DOHH2 (cell line): Measurements from ENCODE around the gene TARM1.

ENCODE experiments used
- H3F3A ChIP-seq: fragments of 200-600 bp; sonication (generic), shearing (Covaris generic); 2 replicates; pipeline ENCODE4 v1.6.0; 2016; ENCODE audit warnings: antibody characterized with exemption, mild to moderate bottlenecking; ENCODE audit not compliant: control insufficient read depth, insufficient read depth
- H3K27ac ChIP-seq: fragments of 200-600 bp; sonication (generic); 2 replicates; pipeline ENCODE4 v1.5.1; 2014; ENCODE audit warnings: low read depth, mild to moderate bottlenecking, low read length, moderate library complexity
- H3K27me3 ChIP-seq: fragments of 200-600 bp; sonication (generic); 2 replicates; pipeline ENCODE4 v1.6.1; 2014; ENCODE audit warnings: mild to moderate bottlenecking, low read length, mixed read lengths; ENCODE audit not compliant: control insufficient read depth
- H3K36me3 ChIP-seq: fragments of 200-600 bp; sonication (generic); 2 replicates; pipeline ENCODE4 v1.6.1; 2014; ENCODE audit warnings: mild to moderate bottlenecking, low read length, moderate library complexity, mixed read lengths; ENCODE audit not compliant: control insufficient read depth
- H3K4me1 ChIP-seq: fragments of 200-600 bp; sonication (generic); 2 replicates; pipeline ENCODE4 v1.6.1; 2014; ENCODE audit warnings: mild to moderate bottlenecking, low read length, mixed read lengths; ENCODE audit not compliant: control insufficient read depth
- H3K4me2 ChIP-seq: fragments of 200-600 bp; sonication (generic); 2 replicates; pipeline ENCODE4 v1.6.0; 2014; ENCODE audit warnings: mild to moderate bottlenecking, low read length, moderate library complexity
- H3K4me3 ChIP-seq: fragments of 200-600 bp; sonication (generic); 2 replicates; pipeline ENCODE4 v1.5.1; 2014; ENCODE audit warnings: mild to moderate bottlenecking, low read length, mixed read lengths
- H3K79me2 ChIP-seq: fragments of 200-600 bp; sonication (generic); 2 replicates; pipeline ENCODE4 v1.6.1; 2014; ENCODE audit warnings: mild to moderate bottlenecking, low read length, mixed read lengths; ENCODE audit not compliant: control insufficient read depth
- H3K9me2 ChIP-seq: fragments of 200-600 bp; sonication (generic); replicated peaks from 2 replicates; pipeline ENCODE4 v1.6.1; 2014; ENCODE audit warnings: mild to moderate bottlenecking, low read length, mixed read lengths; ENCODE audit not compliant: control insufficient read depth
- H3K9me3 ChIP-seq: fragments of 200-600 bp; sonication (generic); 2 replicates; pipeline ENCODE4 v1.6.1; 2014; ENCODE audit warnings: antibody characterized with exemption, low read length, mixed read lengths; ENCODE audit not compliant: control insufficient read depth, insufficient read depth
- H4K20me1 ChIP-seq: fragments of 200-600 bp; sonication (generic); 2 replicates; pipeline ENCODE4 v1.6.0; 2014; ENCODE audit warnings: low read depth, mild to moderate bottlenecking, antibody characterized with exemption, low read length, moderate library complexity; ENCODE audit not compliant: control insufficient read depth, insufficient read depth
- CTCF ChIP-seq: fragments of 200-600 bp; sonication (generic); IDR thresholded peaks from one replicate; pipeline ENCODE4 v1.5.1; 2014; ENCODE audit warnings: antibody characterized with exemption, mild to moderate bottlenecking, low read depth, low read length; ENCODE audit not compliant: poor library complexity, severe bottlenecking
- EZH2phosphoT487 ChIP-seq: fragments of 200-600 bp; sonication (generic); IDR thresholded peaks from 2 replicates; pipeline ENCODE4 v1.6.1; 2017; ENCODE audit warnings: borderline replicate concordance, mild to moderate bottlenecking, antibody characterized with exemption, low read length, moderate library complexity, mixed read lengths

The TARM1 gene

GRCh38 chr19:54029930-54030490 lies 51.2 kb downstream of the TARM1 start:
- Histone ChIP-seq H3K36me3 (no peaks in the 10 kb centered on the region), H3K79me2 (no peaks in the 10 kb centered on the region), H3K9me2 (no peaks in the 10 kb centered on the region), H3K27me3 (no peaks in the 10 kb centered on the region), H3F3A (no peaks in the 10 kb centered on the region), H3K9me3 (no peaks in the 10 kb centered on the region), H3K4me1 (no peaks in the 10 kb centered on the region), H4K20me1 (no peaks in the 10 kb centered on the region), H3K27ac (no peak overlapping the region), H3K4me3 (no peak overlapping the region), H3K4me2 (no peak overlapping the region)
- TF ChIP-seq EZH2phosphoT487 (no peak), CTCF (peak; percentile 70)

GRCh38 chr19:54029301-54029700 lies 51.9 kb downstream of the TARM1 start:
- Histone ChIP-seq H3K4me3 (no peak overlapping the region), H3K9me2 (no peaks in the 10 kb centered on the region), H4K20me1 (no peaks in the 10 kb centered on the region), H3K36me3 (no peaks in the 10 kb centered on the region), H3K4me1 (no peaks in the 10 kb centered on the region), H3K9me3 (no peaks in the 10 kb centered on the region), H3F3A (no peaks in the 10 kb centered on the region), H3K27ac (no peak overlapping the region), H3K4me2 (no peak overlapping the region), H3K27me3 (no peaks in the 10 kb centered on the region), H3K79me2 (no peaks in the 10 kb centered on the region)
- no peak for TF ChIP-seq CTCF
- no peak for TF ChIP-seq EZH2phosphoT487

GRCh38 chr19:54026656-54027055 lies 54.5 kb downstream of the TARM1 start:
- H3K4me3 ChIP-seq = no peak overlapping the region
- no peaks in the 10 kb centered on the region for H3K9me3 ChIP-seq
- no peaks in the 10 kb centered on the region for H4K20me1 ChIP-seq
- no peak overlapping the region for H3K27ac ChIP-seq
- no peaks in the 10 kb centered on the region for H3K36me3 ChIP-seq
- no peak overlapping the region for H3K4me2 ChIP-seq
- TF ChIP-seq EZH2phosphoT487 (no peak), CTCF (no peak)
- no peaks in the 10 kb centered on the region for H3K27me3 ChIP-seq
- H3K79me2 ChIP-seq = no peaks in the 10 kb centered on the region
- no peaks in the 10 kb centered on the region for H3K9me2 ChIP-seq
- no peaks in the 10 kb centered on the region for H3K4me1 ChIP-seq
- H3F3A ChIP-seq = no peaks in the 10 kb centered on the region
